NCI-H345 (cell line): ENCODE results near the gene CLK4.

Experiments
- DNase-seq: peaks from one replicate; lab custom pipeline; 2025; lab: John Stamatoyannopoulos, UW

The CLK4 gene

DNA sequence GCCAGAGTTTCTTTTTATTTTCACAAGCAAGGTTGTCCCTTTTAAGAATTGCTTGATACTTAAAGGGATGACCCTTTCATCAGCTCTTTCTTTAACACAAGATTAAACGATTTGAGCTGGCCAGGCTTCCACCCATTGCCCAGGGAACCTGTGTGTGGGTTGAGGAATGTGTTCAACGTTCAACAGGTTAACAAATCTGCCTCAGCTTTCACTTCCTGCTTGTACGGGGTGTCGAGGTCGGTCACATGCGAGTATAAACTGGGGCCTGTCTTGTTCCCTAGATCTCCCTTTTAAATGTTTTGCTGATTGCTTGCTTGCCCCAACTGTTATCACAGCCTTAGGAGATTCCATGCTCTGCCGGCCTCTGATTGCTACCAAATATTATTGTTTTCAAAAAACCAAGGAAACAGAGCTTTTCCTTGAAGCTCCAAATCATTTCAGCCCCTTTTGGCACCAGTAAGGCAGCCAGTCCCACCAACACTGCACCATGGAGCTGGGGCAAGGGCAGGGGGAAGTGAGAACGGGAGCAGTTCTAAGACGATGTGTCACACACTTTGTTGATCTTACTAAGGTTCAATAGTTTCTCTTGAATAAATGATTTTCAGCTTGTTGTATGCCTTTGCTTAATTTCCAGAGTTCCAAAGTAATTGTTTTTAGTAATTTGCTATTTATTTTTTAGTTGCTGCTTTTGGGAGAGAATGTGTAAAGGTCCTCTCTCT is 10.7 kb upstream of the CLK4 start:
- DNase-seq = no peak

DNA sequence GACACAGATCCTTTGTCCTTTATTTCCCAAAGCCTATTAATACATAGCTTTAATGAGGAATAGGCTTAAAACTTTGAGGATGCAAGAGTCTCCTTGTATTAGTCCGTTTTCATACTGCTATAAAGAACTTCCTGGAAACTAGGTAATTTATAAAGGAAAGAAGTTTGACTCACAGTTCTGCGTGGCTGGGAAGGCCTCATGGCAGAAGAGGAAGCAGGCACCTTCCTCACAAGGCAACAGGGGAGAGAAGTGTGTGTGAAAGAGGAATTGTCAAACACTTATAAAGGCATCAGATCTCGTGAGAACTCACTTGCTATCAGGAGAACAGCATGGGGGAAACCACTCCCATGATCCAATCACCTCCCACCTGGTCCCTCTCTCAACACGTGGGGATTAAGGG is 5.4 kb upstream of the CLK4 start:
- DNase-seq = no peak

DNA sequence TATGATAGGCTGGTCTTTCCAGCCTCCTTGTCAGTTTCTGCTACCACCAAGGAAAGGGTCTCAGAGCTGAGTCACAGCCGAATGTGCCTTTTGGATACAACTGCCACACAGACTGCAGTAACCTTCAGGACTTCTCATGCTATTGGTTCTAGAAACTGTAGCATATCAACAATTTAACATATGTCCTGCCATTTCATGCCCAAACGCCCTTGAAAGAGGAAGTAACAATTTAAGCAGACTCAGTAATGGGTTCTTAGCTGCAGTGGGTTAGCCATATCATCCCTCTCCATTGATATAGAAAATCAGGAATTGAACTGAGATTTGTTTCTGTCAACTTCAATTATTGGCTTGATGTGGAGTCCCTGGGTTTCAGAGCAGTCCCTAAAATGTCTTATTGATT is 4.1 kb upstream of the CLK4 start:
- no peak for DNase-seq

GRCh38 chr5:178630475-178630930 is 3.7 kb upstream of the CLK4 start:
- no peak for DNase-seq

DNA sequence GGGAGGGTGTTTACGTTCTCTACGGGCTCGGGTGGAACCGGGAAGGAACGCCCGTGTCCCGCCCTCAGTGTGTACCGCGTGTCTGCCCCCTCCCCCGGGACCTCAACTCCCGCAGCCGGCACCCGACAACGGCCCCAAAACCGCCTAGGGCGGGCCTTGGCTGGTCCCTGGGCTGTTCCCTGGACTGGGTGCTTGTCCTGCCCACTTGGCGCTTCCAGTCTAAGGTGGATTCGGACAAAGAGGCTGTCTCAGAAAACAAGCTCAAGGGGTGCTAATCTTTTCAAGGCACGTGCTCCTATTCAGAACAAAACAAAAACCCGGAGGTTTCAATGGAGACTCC is 379 bp upstream of the CLK4 start:
- no peak for DNase-seq

DNA sequence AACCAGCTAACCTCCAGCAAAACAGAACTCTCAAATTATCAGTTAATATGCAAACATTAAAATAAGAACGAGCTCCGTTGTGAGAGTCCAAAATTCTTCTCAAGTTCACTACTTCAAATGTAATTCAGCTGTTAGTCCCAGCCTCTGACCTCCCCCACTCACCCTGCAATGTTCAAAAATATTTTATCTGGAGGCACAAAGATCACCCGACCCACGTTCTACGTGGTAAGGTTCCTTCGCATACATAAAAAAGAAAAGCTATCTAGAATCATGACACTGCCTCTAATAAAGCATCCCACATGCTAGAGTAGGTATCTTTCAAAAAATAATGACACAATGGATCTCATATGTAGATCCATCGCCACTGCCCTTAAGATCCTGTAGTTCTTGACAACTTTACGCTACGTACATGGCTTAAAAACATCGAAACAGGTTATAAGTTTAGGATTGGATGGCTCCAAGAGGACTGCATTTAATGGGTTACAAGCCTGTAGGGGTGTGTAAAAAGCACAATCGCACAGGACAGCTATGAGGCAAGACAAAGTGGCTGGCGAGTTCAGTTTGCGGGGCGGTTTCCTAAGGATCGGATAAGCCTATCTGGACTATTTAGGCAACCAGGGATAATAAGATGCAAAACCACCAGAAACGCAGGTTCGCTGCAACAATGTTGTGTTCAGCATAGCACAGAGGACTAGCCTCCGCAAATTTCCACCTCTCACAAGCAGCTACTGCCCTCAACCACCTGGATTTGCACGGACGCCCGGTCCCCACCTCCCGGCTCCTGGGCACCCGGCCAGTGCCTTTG is 969 bp downstream of the CLK4 start:
- peak; percentile 44 for DNase-seq

GRCh38 chr5:178624631-178625546 is 2.0 kb downstream of the CLK4 start:
- DNase-seq = no peak

DNA sequence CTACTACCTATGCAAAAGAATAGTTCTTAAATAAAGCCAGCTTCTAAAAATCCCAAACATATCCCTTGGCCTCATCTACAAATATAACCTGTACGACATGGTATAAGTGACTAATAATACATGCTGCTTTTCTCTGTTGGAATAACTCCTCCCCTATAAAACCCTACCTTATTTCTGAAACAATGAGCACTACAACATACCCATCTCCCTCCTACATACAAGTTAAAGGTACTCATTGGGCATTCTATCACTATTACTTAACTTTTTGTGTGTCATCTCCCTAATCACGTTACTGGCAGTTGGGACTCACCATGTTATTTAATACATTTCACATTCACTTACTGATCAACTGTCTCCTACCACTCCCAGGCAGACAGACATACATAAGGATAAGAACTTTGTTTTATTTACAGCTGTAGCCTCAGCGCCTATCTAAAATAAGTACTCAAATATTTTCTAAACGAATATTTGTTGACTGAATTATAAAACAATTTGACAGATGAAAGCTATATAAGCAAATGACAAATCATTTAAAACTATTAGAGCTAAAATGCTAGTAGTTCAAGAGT is 4.1 kb downstream of the CLK4 start:
- no peak for DNase-seq

DNA sequence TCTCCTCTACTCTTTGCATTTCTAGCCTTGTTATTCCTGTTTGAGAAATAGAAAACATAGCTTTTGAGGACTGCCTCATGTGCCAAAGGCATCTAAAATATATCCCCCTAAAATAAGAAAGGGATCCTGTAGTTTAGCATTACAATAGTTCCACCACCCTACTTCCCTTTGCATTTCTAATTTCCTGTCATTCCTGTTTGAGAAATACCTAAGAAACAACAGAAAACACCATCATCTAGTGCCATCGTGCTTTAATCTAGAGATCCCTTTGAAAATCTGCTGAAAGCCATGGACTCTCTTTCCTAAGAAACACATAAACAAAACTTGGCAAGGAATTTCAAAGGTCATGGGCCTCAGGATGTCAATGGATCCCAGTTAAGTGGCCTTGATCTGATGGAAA is 7.5 kb downstream of the CLK4 start:
- no peak for DNase-seq

DNA sequence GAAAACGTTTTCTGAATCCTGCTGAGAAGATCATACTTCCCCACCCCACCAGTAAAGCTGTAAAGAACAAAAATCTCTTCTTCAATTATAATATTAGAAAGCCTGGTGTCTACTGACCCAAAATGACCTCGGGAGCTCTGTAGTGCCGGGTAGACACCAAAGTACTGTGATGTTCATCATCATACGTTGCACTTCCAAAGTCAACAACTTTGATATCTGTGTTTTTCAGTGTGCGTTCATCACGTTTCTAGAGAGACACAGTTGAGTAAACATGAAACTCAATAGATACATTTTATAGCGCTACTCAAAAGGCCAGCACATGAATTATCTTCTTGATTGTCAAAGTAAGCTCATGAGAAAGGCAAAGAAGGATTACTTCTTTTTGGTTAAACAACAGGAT is 14.6 kb downstream of the CLK4 start:
- no peak for DNase-seq

DNA sequence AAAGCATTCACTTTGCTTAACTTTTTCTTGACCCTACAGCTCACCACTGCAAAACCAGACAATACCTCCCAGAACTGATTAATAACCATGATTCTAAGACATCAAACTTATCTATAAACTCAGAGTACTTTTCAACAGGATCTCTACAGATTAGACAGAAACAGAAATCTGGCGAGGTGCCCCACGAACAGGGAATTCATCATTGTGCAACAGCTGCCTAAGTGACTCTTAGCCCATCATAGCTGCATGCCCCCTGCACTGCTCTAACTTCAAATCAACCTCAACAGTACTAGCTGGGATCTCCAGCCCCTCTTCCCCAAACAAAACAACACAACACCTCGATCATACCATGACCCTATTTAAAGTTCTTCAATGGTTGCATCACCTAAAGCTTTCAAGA is 20.6 kb downstream of the CLK4 start:
- DNase-seq = no peak

DNA sequence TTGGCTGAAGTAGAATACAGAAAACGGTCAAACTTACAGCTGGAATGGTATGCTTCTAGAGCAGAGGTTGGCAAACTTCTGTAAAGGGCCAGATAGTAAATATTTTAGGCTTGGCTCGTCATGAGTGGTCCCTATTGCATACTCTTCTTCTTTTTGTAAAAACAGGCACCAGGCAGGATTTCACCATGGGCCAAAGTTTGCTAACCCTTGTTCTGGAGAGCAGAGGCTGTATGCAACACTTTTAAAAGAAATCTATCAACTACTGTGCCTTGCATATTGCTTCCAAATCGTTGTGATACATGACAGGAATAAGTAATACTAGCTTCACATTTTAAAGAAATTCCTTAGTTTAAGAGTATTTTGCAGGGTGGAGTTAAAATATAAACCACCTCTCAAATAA is 21.1 kb downstream of the CLK4 start:
- DNase-seq = no peak

- DNase-seq = no peak
Observed at GRCh38 chr5:178602752-178603151, 24.1 kb downstream of the CLK4 start.

- DNase-seq = no peak
Observed at GRCh38 chr5:178595750-178596149, 31.1 kb downstream of the CLK4 start.

DNA sequence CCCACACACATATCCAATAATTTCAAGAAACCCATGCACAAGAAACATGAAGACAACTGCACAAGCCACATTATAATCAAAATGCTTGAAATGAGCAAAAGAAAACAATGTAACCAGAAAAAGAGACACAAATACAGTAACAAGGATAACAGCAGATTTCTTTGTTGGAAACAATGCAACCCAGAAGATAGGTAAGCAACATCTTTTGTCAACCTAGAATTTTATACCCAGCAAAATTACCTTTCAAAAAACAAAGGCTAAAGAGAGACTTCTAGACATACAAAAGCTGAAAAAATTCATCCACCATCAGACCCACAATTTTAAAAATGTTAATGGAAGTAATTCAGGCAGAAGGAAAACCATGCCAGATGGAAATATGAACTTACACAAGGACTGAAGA is 31.7 kb downstream of the CLK4 start:
- no peak for DNase-seq

DNA sequence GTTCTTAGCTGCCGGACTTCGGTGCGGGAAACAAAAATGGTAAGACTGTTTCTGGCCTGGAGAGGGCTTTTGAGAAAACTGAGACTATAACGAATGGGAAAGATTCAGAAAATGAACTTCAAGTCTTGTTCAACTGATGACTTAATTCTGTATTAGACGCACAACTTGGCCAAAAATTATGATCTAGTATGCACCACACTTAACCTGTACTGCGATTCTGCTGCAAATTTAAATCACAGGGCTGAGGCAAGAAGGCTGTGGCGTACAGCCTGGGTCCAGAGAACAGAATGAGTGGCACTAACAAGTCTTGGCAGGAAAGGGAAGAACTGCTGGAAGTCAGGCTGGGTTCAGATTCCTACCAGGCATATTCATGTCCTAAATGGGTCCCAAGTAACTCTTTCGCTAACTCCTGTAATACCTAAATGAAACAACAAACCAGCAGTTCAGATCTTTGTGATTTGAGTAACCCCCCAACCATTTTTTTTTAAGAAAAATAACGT is 35.9 kb downstream of the CLK4 start:
- no peak for DNase-seq

GRCh38 chr5:178590141-178590923 is 36.5 kb downstream of the CLK4 start, which contains the start of gene COL23A1:
Gene COL23A1, minus strand, starts transcription at chr5:178590393.
- DNase-seq = peak; percentile 23

DNA sequence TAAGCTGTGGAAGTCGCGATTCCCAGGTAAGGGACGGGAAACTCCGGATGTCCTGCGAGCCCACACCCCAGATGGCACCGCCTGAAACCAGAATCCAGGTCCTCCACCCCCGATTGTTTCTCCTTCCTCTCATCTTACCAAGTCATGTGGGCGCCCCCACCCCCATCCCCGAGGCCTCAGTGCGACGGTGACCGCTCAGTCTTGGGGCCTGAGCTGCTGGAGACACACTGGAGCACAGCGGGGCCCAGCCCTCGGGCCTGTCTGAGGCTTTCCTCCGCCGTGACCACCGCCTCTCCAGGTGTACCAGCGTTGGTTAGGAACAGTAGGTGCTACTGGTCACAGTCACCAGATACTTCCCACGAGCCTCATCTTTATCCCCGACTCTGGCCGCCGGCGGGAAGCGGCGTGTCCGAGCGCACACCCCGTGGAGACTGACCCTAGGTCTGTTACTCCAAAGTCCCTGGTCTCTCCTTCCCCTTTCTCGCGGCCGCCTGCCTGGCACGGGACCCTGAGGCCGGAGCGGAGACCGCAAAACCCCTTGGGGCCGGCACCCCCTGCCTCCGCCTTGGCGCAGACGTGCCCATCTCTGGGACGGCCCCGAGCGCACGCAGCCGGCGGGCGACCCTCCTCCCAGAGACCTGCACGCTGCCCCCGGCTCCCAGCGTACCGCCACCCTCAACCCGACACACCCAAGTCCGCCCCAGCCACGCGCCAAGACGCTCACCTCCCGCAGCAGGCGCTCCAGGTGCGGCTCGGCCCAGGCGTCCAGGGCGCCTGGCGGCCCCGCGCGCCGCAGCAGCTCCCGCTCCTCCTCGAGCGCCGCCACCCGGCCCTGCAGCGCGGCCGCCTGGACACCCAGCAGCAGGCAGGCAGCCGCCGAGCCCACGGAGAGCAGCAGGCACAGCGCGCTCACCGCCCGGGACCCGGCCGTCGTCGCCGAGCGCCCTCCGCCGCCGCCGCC is 37.4 kb downstream of the CLK4 start:
- peak; percentile 23 for DNase-seq

- no peak for DNase-seq
Observed at GRCh38 chr5:178588769-178589168, 38.1 kb downstream of the CLK4 start.
